ENCODE results near the gene NTNG1. TPM values are rescaled to one million over a fixed set of nuclear protein-coding genes. Genes with fewer than 3 reads are reported as not detected.
"Not testable (repeated sequence)": the region's sequence is repeated elsewhere in the genome, so short reads cannot be mapped to it uniquely, and the experiment has no call there.

Gene NTNG1
- 0.44 TPM for polyA plus RNA-seq (2013, experiment 1 of 4)
- 0.25 TPM for polyA plus RNA-seq (2013, experiment 2 of 4)
- 0.37 TPM for polyA plus RNA-seq (2013, experiment 3 of 4)
- polyA plus RNA-seq (2013, experiment 4 of 4) = 0.61 TPM

DNA sequence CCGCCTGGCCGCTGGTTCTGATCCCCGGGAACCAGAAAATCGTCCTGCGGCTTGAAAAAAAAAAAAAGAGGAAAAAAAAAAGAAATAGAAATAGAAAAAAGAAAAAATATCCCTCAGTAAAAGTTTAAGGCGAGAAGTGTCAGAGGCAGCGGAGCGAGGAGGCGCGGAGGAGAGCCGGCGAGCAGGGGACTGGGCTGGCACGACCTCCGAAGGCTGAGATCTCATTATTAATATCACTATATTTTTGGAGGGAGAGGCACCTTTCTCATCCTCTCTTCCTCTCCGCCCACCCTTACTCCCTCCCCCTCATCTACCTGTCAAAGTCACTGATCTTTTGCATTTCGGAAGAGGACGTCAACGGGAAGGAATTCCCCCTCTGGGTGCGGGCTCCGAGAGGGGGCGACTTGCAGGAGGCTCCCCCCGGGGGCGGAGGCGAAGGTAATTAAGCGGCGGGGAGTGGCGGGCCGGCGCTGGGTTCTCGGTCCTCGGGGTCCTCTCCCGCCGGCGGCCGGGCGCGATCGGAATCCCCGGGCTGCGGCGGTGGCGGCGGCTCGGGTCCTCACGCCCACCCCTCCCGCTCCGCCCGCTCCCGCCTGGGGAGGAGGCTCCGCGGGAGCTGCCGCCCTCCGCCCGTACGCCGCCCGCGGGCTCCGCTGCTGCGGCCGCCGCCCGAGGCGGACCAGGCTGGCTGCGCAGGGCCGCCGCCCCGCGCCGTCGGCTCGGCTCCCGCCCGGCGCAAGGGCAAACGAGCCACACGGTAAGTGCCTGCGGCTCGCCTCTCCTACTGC is at the start of gene NTNG1:
Gene NTNG1, plus strand, starts transcription at position 337 of the 788 bp plus-strand sequence.
- Histone ChIP-seq H3K27ac (ENCODE audit: insufficient read depth, low read depth, low read length, poor library complexity, severe bottlenecking) (no peak within 1 kb of the TSS), H3K36me3 (ENCODE audit: control insufficient read depth, insufficient read depth, low read length) (no peaks in the 10 kb centered on the region), H3K4me3 (ENCODE audit: insufficient read depth, low read depth, low read length) (peak within 1 kb of the TSS; percentile 54), H3K9me3 (ENCODE audit: control insufficient read depth, low read length) (no peaks in the 10 kb centered on the region), H3K27me3 (ENCODE audit: control insufficient read depth, insufficient read depth, low read length, poor library complexity, severe bottlenecking) (peaks cover 39% of the 10 kb centered on the region), H3K4me1 (ENCODE audit: control insufficient read depth, insufficient read depth, low read length) (no peaks in the 10 kb centered on the region)
- WGBS, 2 experiments = 0 to 1% methylated on average over 79 of the region's 79 CpGs

DNA sequence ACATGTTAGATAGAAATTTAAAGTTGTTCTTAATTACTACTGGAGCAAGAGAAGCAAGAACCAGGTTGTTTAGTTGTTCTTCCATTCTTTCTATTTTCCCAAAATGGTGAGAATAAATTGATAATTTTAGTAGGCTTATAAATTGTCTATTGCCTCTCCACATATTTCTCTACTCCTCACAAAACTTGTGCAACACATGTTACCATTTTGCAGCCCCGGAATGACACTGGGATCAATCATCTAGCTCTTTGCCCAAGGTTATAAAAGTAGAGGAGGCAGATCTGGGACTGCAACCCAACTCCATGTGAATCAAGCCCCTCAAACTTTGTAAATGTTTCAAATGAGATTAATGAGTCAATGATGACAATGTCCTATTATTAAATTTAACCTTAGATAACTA is 49.4 kb upstream of the NTNG1 start:
- no peaks in the 10 kb centered on the region for H3K36me3 ChIP-seq (ENCODE audit: control insufficient read depth, insufficient read depth, low read length)
- H3K4me3 ChIP-seq (ENCODE audit: insufficient read depth, low read depth, low read length) = no peak overlapping the region
- WGBS, 2 experiments = 93 to 95% methylated on average over 1 of the region's 1 CpG

DNA sequence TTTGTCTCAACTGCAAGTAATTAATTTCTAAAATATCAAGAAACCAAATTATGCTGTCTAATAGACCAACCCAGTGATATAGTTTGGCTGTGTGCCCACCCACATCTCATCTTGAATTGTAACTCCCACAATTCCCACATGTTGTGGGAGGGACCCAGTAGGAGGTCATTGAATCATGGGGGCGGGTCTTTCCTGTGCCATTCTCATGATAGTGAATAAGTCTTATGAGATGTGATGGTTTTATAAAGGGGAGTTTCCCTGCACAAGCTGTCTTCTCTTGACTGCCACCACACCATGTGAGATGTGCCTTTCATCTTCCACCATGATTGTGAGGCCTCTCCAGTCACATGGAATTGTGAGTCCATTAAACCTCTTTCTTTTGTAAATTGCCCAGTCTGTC is 47.4 kb upstream of the NTNG1 start:
- H3K27me3 ChIP-seq (ENCODE audit: control insufficient read depth, insufficient read depth, low read length, poor library complexity, severe bottlenecking); H3K4me3 ChIP-seq (ENCODE audit: insufficient read depth, low read depth, low read length); H3K9me3 ChIP-seq (ENCODE audit: control insufficient read depth, low read length); H3K36me3 ChIP-seq (ENCODE audit: control insufficient read depth, insufficient read depth, low read length); H3K4me1 ChIP-seq (ENCODE audit: control insufficient read depth, insufficient read depth, low read length); H3K27ac ChIP-seq (ENCODE audit: insufficient read depth, low read depth, low read length, poor library complexity, severe bottlenecking): not testable (repeated sequence)
- WGBS, 2 experiments = 83 to 92% methylated on average over 1 of the region's 1 CpG

More for the DNA sequence above, 49.4 kb upstream of the NTNG1 start:
- H3K4me1 ChIP-seq (ENCODE audit: control insufficient read depth, insufficient read depth, low read length) = no peaks in the 10 kb centered on the region
- H3K27ac ChIP-seq (ENCODE audit: insufficient read depth, low read depth, low read length, poor library complexity, severe bottlenecking) = no peak overlapping the region
- no peaks in the 10 kb centered on the region for H3K27me3 ChIP-seq (ENCODE audit: control insufficient read depth, insufficient read depth, low read length, poor library complexity, severe bottlenecking)
- H3K9me3 ChIP-seq (ENCODE audit: control insufficient read depth, low read length) = no peaks in the 10 kb centered on the region

DNA sequence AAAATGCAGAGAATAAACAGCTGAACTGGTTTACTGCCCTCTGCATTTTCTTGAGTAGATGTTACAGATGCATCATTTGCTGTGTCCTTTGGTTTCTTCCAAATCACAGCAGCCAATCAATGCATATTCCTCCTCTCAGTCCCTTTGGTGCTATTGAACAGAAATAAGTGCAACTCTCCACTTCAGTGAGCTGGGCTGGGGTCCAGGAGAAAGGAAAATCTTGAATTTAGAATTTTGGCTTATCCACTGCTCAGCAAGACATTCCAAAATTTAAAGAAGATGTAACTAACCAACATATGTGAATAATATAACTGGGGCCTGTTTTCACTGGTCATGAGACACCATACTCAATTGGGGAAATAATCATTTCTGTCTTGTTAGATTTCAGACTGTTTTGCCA is 45.2 kb upstream of the NTNG1 start:
- Histone ChIP-seq H3K4me3 (ENCODE audit: insufficient read depth, low read depth, low read length) (no peak overlapping the region), H3K27ac (ENCODE audit: insufficient read depth, low read depth, low read length, poor library complexity, severe bottlenecking) (no peak overlapping the region), H3K36me3 (ENCODE audit: control insufficient read depth, insufficient read depth, low read length) (no peaks in the 10 kb centered on the region), H3K4me1 (ENCODE audit: control insufficient read depth, insufficient read depth, low read length) (no peaks in the 10 kb centered on the region), H3K27me3 (ENCODE audit: control insufficient read depth, insufficient read depth, low read length, poor library complexity, severe bottlenecking) (no peaks in the 10 kb centered on the region), H3K9me3 (ENCODE audit: control insufficient read depth, low read length) (no peaks in the 10 kb centered on the region)

DNA sequence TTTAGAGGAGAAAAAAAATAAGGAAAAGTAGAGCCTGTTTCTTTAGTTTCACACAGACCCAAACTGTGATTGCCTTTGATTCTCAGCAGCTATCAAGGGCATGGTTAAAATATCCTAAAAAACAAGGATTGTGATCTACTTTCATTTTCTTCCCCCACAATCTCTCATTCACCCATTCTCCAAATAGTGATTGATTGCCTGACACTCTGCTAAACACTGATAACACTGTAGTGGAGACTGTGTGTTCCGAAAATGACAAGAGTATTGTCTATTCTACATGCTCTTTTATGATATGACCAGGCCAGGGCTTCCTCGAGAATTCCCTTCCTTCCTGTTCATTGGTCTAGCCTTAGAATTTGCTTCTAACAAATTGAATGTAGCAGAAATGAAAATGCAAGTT is 44.1 kb upstream of the NTNG1 start:
- Histone ChIP-seq H3K27me3 (ENCODE audit: control insufficient read depth, insufficient read depth, low read length, poor library complexity, severe bottlenecking) (no peaks in the 10 kb centered on the region), H3K36me3 (ENCODE audit: control insufficient read depth, insufficient read depth, low read length) (no peaks in the 10 kb centered on the region), H3K9me3 (ENCODE audit: control insufficient read depth, low read length) (no peaks in the 10 kb centered on the region), H3K27ac (ENCODE audit: insufficient read depth, low read depth, low read length, poor library complexity, severe bottlenecking) (no peak overlapping the region), H3K4me3 (ENCODE audit: insufficient read depth, low read depth, low read length) (no peak overlapping the region), H3K4me1 (ENCODE audit: control insufficient read depth, insufficient read depth, low read length) (no peaks in the 10 kb centered on the region)
- 84 to 91% methylated on average over 2 of the region's 2 CpGs for WGBS, 2 experiments

DNA sequence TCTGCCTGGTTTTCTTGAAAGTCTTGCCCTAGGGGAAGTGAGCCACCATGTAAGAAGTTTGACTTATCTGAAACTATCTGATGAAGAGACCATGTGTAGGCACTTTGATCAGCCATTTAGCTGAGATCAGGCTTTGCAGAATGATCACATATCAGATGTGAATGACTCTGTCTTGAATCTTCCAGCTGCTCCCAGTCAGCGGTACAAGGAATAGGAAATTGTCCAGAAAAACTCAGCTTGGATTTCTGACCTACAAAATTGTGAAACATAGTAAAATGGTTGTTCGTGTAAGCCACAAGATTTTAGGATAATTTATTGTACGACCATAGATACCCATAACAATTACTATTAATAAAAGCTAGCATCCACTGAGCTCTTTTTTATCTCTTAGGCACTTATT is 41.9 kb upstream of the NTNG1 start:
- Histone ChIP-seq H3K27me3 (ENCODE audit: control insufficient read depth, insufficient read depth, low read length, poor library complexity, severe bottlenecking) (no peaks in the 10 kb centered on the region), H3K36me3 (ENCODE audit: control insufficient read depth, insufficient read depth, low read length) (no peaks in the 10 kb centered on the region), H3K9me3 (ENCODE audit: control insufficient read depth, low read length) (no peaks in the 10 kb centered on the region), H3K4me3 (ENCODE audit: insufficient read depth, low read depth, low read length) (no peak overlapping the region), H3K27ac (ENCODE audit: insufficient read depth, low read depth, low read length, poor library complexity, severe bottlenecking) (no peak overlapping the region), H3K4me1 (ENCODE audit: control insufficient read depth, insufficient read depth, low read length) (no peaks in the 10 kb centered on the region)
- 96 to 98% methylated on average over 3 of the region's 3 CpGs for WGBS, 2 experiments

DNA sequence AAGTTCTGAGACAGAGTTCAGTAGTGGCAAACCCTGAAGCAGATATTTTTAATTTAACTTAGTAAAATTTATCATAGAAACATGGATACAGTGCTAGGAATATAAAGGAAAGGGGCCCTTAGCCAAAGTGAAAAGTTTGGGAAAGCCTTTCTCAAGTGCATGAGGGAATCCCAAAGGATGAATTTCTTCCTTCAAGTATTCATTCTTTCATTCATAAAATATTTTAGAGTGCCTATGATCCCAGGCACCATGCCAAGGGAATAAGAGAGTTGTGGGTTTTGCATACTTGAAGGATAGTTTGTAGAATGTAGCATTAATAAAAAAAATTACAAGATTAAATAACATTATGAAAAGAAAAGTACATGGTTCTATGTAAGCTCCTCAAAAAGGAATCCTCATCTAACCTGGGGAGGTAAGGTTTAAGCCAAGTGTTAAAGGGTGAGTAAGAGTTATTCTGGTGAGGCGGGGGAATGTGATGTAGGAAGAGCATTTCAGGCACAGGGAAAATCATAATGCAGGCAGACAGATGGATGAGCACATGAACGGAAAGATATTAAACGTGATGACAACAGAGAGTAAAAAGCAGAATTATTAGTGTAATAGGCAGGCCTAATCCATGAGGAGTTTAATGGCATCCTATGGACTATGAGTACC is 40.4 kb upstream of the NTNG1 start:
- no peaks in the 10 kb centered on the region for H3K4me1 ChIP-seq (ENCODE audit: control insufficient read depth, insufficient read depth, low read length)
- no peak overlapping the region for H3K27ac ChIP-seq (ENCODE audit: insufficient read depth, low read depth, low read length, poor library complexity, severe bottlenecking)
- WGBS, 2 experiments = 95 to 97% methylated on average over 3 of the region's 3 CpGs
- H3K27me3 ChIP-seq (ENCODE audit: control insufficient read depth, insufficient read depth, low read length, poor library complexity, severe bottlenecking) = no peaks in the 10 kb centered on the region
- H3K9me3 ChIP-seq (ENCODE audit: control insufficient read depth, low read length) = no peaks in the 10 kb centered on the region
- no peak overlapping the region for H3K4me3 ChIP-seq (ENCODE audit: insufficient read depth, low read depth, low read length)
- H3K36me3 ChIP-seq (ENCODE audit: control insufficient read depth, insufficient read depth, low read length) = no peaks in the 10 kb centered on the region

DNA sequence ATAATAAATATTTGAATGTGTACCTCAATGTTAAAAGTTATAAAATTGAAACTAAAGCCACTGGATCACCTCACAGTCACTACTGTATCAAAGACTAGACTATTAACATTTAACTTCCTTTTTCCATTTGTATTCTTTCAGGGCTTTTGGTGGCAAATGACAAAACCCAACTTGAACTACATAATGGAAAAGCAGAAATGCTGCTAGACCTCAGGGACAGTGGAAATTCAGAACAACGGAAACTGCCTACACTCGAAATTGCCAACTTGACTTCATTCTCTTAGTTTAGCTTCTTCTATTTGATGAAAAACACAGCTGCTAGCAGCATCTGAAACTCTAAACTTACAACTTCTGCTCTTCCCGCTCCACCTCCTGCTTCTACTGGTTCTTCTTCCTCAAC is 34.9 kb upstream of the NTNG1 start:
- H3K4me3 ChIP-seq (ENCODE audit: insufficient read depth, low read depth, low read length) = no peak overlapping the region
- peaks cover 4% of the 10 kb centered on the region for H3K4me1 ChIP-seq (ENCODE audit: control insufficient read depth, insufficient read depth, low read length)
- WGBS, 2 experiments = 93 to 96% methylated on average over 3 of the region's 3 CpGs
- H3K27ac ChIP-seq (ENCODE audit: insufficient read depth, low read depth, low read length, poor library complexity, severe bottlenecking) = no peak overlapping the region
- no peaks in the 10 kb centered on the region for H3K9me3 ChIP-seq (ENCODE audit: control insufficient read depth, low read length)
- H3K36me3 ChIP-seq (ENCODE audit: control insufficient read depth, insufficient read depth, low read length) = no peaks in the 10 kb centered on the region
- H3K27me3 ChIP-seq (ENCODE audit: control insufficient read depth, insufficient read depth, low read length, poor library complexity, severe bottlenecking) = no peaks in the 10 kb centered on the region

DNA sequence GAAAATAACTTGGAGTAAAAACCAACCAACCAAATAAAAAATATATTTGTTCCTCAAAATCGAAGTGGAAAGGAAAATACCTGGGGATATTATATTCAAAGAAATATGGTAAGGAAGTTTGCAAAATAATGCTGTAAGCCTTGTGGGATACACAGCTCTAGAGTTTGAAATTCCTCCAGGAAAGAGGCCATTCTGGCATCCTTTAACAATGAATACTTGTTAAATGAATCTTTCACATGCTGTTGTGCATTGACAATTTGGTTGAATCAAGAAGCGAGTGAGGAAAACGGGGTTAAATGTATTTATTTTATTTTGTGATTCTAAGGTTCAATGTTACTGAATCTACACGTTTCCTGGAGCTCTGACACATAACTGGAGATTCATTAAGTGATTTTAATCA is 30.5 kb upstream of the NTNG1 start:
- Histone ChIP-seq H3K27ac (ENCODE audit: insufficient read depth, low read depth, low read length, poor library complexity, severe bottlenecking) (no peak overlapping the region), H3K27me3 (ENCODE audit: control insufficient read depth, insufficient read depth, low read length, poor library complexity, severe bottlenecking) (no peaks in the 10 kb centered on the region), H3K9me3 (ENCODE audit: control insufficient read depth, low read length) (no peaks in the 10 kb centered on the region), H3K36me3 (ENCODE audit: control insufficient read depth, insufficient read depth, low read length) (no peaks in the 10 kb centered on the region), H3K4me1 (ENCODE audit: control insufficient read depth, insufficient read depth, low read length) (peaks cover 4% of the 10 kb centered on the region), H3K4me3 (ENCODE audit: insufficient read depth, low read depth, low read length) (no peak overlapping the region)
- WGBS, 2 experiments = 80 to 89% methylated on average over 4 of the region's 4 CpGs

DNA sequence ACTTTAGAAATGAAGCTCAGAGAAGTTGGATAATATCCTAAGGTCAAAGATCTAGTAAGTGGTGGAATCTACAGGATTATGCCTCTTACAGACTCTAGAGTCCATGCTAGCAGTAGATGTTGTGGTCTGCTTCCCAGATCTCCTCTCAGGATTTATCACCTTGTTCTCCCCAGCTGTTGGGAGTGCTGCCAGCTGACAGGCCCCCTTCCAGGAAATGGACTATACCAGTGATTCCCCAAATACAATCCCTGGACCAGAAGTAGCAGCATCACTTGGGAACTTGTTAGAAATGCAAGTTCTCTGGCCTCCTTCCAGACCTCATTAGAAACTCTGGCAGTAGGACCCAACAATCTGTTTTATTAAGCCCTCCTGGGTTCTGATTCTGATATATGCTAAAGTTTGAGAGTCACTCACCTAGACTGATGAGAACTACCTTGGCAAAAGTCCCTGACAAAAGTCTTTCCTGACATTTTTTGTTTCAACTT is 24.5 kb upstream of the NTNG1 start:
- H3K4me1 ChIP-seq (ENCODE audit: control insufficient read depth, insufficient read depth, low read length) = no peaks in the 10 kb centered on the region
- H3K4me3 ChIP-seq (ENCODE audit: insufficient read depth, low read depth, low read length) = no peak overlapping the region
- H3K27ac ChIP-seq (ENCODE audit: insufficient read depth, low read depth, low read length, poor library complexity, severe bottlenecking) = no peak overlapping the region
- H3K36me3 ChIP-seq (ENCODE audit: control insufficient read depth, insufficient read depth, low read length) = no peaks in the 10 kb centered on the region
- no peaks in the 10 kb centered on the region for H3K27me3 ChIP-seq (ENCODE audit: control insufficient read depth, insufficient read depth, low read length, poor library complexity, severe bottlenecking)
- H3K9me3 ChIP-seq (ENCODE audit: control insufficient read depth, low read length) = no peaks in the 10 kb centered on the region

Measured in ectodermal cell (in vitro differentiated cells).